HepG2 (cell line): Measurements from ENCODE around the gene SSH3. TPM values are rescaled to one million over a fixed set of nuclear protein-coding genes. Genes with fewer than 3 reads are reported as not detected.

Experiments used
- ATAC-seq: fragments of 200-7000 bp; cut with Tn5 transposase; 3 replicates; pipeline ENCODE4 v1.9.1; 2020; ENCODE audit warnings: mild to moderate bottlenecking, moderate library complexity
- BruUV-seq: library from RNA; stranded (reverse); fragments of 400-500 nt; replicated peaks from 2 replicates; lab custom pipeline; 2021; lab: Mats Ljungman, UMichigan
- CTCF ChIA-PET: fragments of 300-600 bp; formaldehyde crosslinking; extraction: SDS; loops from one replicate; lab custom pipeline; 2021; ENCODE audit warnings: low total read pairs, inconsistent platforms, low intra/inter-chr PET ratio; lab: Yijun Ruan, JAX
- POLR2A ChIA-PET: fragments of 350-600 bp; sonication (Branson Sonifier 250); formaldehyde crosslinking; loops from one replicate; lab custom pipeline; 2020; ENCODE audit warnings: antibody characterized with exemption, inconsistent platforms; lab: Yijun Ruan, JAX
- DNase-seq: peaks from one replicate; pipeline ENCODE4 v3.0.0-alpha.2; 2015; ENCODE audit warnings: low spot score
- FAIRE-seq: peaks from 3 replicates; lab custom pipeline; 2011; peaks lifted over from hg19 to GRCh38; lab: Jason Lieb, UNC
- H2AFZ ChIP-seq: one replicate; pipeline ENCODE4 v1.6.1; 2011; ENCODE audit warnings: low read length, inconsistent platforms
- H3K27ac ChIP-seq: fragments of 300-600 bp; 3 replicates; pipeline ENCODE4 v1.8.0; 2011; ENCODE audit warnings: mixed run types, mild to moderate bottlenecking, mixed read lengths, low read length, inconsistent platforms; ENCODE audit not compliant: insufficient read depth; ENCODE audit errors: extremely low read length
- H3K27me3 ChIP-seq, 2 experiments: fragments of 200-600 bp in 1 of 2; 2 replicates in 1 of 2; 3 replicates in 1 of 2; pipeline versions ENCODE4 v1.6.0 to v1.8.0; 2011; ENCODE audit warnings: low read length in 2 of 2, mild to moderate bottlenecking in 2 of 2, moderate library complexity in 2 of 2, inconsistent platforms in 1 of 2; ENCODE audit not compliant: insufficient read depth in 2 of 2, control insufficient read depth in 1 of 2
- H3K36me3 ChIP-seq, 2 experiments: fragments of 200-600 bp in 1 of 2; replicated peaks in 1 of 2; 2 replicates in 1 of 2; 3 replicates in 1 of 2; pipeline versions ENCODE4 v1.5.1 to v1.8.0; 2011; ENCODE audit warnings: low read length in 2 of 2, inconsistent platforms in 1 of 2; ENCODE audit not compliant: insufficient read depth in 2 of 2, control insufficient read depth in 1 of 2
- H3K4me1 ChIP-seq: 2 replicates; pipeline ENCODE4 v1.5.1; 2012; ENCODE audit warnings: low read length, inconsistent platforms; ENCODE audit not compliant: insufficient read depth
- H3K4me2 ChIP-seq: 2 replicates; pipeline ENCODE4 v1.6.0; 2011; ENCODE audit warnings: low read depth, low read length, inconsistent platforms
- H3K4me3 ChIP-seq, 3 experiments: fragments of 200-600 bp in 1 of 3; sonication (generic), shearing (Covaris generic) in 1 of 3; replicated peaks in 1 of 3; 2 replicates each; pipeline ENCODE4 v1.5.1; 2011 to 2016; ENCODE audit warnings: low read length in 3 of 3, inconsistent platforms in 2 of 3, low read depth in 2 of 3, mild to moderate bottlenecking in 2 of 3, control low read depth in 1 of 3, mixed read lengths in 1 of 3; ENCODE audit not compliant: insufficient read depth in 1 of 3
- H3K79me2 ChIP-seq: one replicate; pipeline ENCODE4 v1.6.1; 2011; ENCODE audit warnings: low read length, inconsistent platforms; ENCODE audit not compliant: insufficient read depth
- H3K9ac ChIP-seq: 2 replicates; pipeline ENCODE4 v1.6.0; 2011; ENCODE audit warnings: mild to moderate bottlenecking, low read depth, low read length, inconsistent platforms; ENCODE audit not compliant: insufficient read depth
- H3K9me3 ChIP-seq: 2 replicates; pipeline ENCODE4 v1.5.1; 2012; ENCODE audit warnings: mild to moderate bottlenecking, low read length
- H4K20me1 ChIP-seq: 2 replicates; pipeline ENCODE4 v1.6.0; 2011; ENCODE audit warnings: inconsistent platforms, mild to moderate bottlenecking, low read length, moderate library complexity; ENCODE audit not compliant: insufficient read depth
- CBX5 ChIP-seq: sonication (generic); formaldehyde crosslinking; IDR thresholded peaks from 2 replicates; pipeline ENCODE4 v1.4.0; 2020; ENCODE audit warnings: missing genetic modification reagents, borderline replicate concordance
- GLI4 ChIP-seq: sonication (generic); formaldehyde crosslinking; IDR thresholded peaks from 2 replicates; pipeline ENCODE4 v1.5.1; 2020; ENCODE audit warnings: missing genetic modification reagents, mild to moderate bottlenecking, moderate library complexity, borderline replicate concordance
- NFE2L1 ChIP-seq: sonication (generic); formaldehyde crosslinking; IDR thresholded peaks from 2 replicates; pipeline ENCODE4 v1.4.0; 2020; ENCODE audit warnings: missing genetic modification reagents, mild to moderate bottlenecking, borderline replicate concordance
- POLR2A ChIP-seq, 2 experiments: IDR thresholded peaks; 2 replicates each; pipeline ENCODE4 v1.6.1; 2011; ENCODE audit warnings: low read depth in 2 of 2, low read length in 2 of 2, mild to moderate bottlenecking in 1 of 2, moderate library complexity in 1 of 2; ENCODE audit not compliant: insufficient read depth in 1 of 2
- SMAD9 ChIP-seq: sonication (generic); formaldehyde crosslinking; IDR thresholded peaks from 2 replicates; pipeline ENCODE4 v1.5.1; 2020; ENCODE audit warnings: mild to moderate bottlenecking, missing genetic modification reagents
- SP4 ChIP-seq: sonication (generic); formaldehyde crosslinking; IDR thresholded peaks from 2 replicates; pipeline ENCODE4 v1.8.1; 2023; ENCODE audit warnings: mild to moderate bottlenecking, missing genetic modification reagents
- TBP ChIP-seq: sonication (generic); formaldehyde crosslinking; IDR thresholded peaks from 2 replicates; pipeline ENCODE4 v1.5.0; 2020; ENCODE audit warnings: missing genetic modification reagents
- U2AF1 ChIP-seq: fragments of 200-400 bp; formaldehyde crosslinking; optimal IDR thresholded peaks from 2 replicates; pipeline ENCODE3; 2017; ENCODE audit warnings: mild to moderate bottlenecking, low read depth, low read length
- ZMYM3 ChIP-seq: sonication (generic); formaldehyde crosslinking; IDR thresholded peaks from 2 replicates; pipeline ENCODE4 v1.5.1; 2020; ENCODE audit warnings: mild to moderate bottlenecking, missing genetic modification reagents
- ZNF101 ChIP-seq: sonication (generic); formaldehyde crosslinking; IDR thresholded peaks from 2 replicates; pipeline ENCODE4 v1.4.0; 2020; ENCODE audit warnings: mild to moderate bottlenecking, low read depth, missing genetic modification reagents, borderline replicate concordance
- ZNF224 ChIP-seq: sonication (generic); formaldehyde crosslinking; IDR thresholded peaks from 2 replicates; pipeline ENCODE4 v1.5.0; 2020; ENCODE audit warnings: mild to moderate bottlenecking, missing genetic modification reagents
- ZNF350 ChIP-seq: sonication (generic); formaldehyde crosslinking; IDR thresholded peaks from 2 replicates; pipeline ENCODE4 v1.4.0; 2020; ENCODE audit warnings: mild to moderate bottlenecking, low read depth, missing genetic modification reagents, borderline replicate concordance
- ZNF354B ChIP-seq: sonication (generic); formaldehyde crosslinking; IDR thresholded peaks from 2 replicates; pipeline ENCODE4 v1.8.0; 2022; ENCODE audit warnings: mild to moderate bottlenecking, missing genetic modification reagents
- whole genome bisulfite sequencing: methylation state at CpG from one replicate; pipeline ENCODE4 v1.1.6; 2017; ENCODE audit warnings: low lambda C conversion rate; 5-methylcytosine and 5-hydroxymethylcytosine counted together
- in situ Hi-C: cut with HindIII; loops from 2 replicates; pipeline ENCODE4 v1.10.0; 2017; ENCODE audit warnings: low pct_unique_long_range_greater_than_20kb; ENCODE audit not compliant: extremely low pct_ligation_motif_present
- intact Hi-C: fragments of 100-400 bp; cut with micrococcal nuclease; formaldehyde crosslinking; loops from one replicate; pipeline ENCODE4 v1.10.0; 2022; ENCODE audit not compliant: unreplicated experiment
- polyA plus RNA-seq, 8 experiments: library from polyadenylated mRNA; depleted of rRNA in 3 of 8; stranded (reverse) in 7 of 8; unstranded in 1 of 8; fragments of >200 nt; fragmentation: Illumina TruSeq in 4 of 8; extraction: Trizol in 4 of 8; gene quantifications; 2 replicates each; pipeline versions ENCODE4 v1.2.1 to v1.2.3, GENCODE V29; 2011 to 2016; ENCODE audit warnings: low read depth in 4 of 8, missing spikeins in 1 of 8, mixed read lengths in 1 of 8; ENCODE audit not compliant: insufficient read depth in 1 of 8
- total RNA-seq, 5 experiments: library from RNA; depleted of rRNA; stranded (reverse); fragments of >200 nt; fragmentation: Illumina TruSeq; extraction: Trizol; gene quantifications; 2 replicates each; pipeline ENCODE4 v1.2.3, GENCODE V29; 2016; ENCODE audit warnings: low read depth in 1 of 5
- TF ChIP-seq, protein P1 (sequence below): IDR thresholded peaks from 2 replicates; pipeline ENCODE4 v1.6.1; 2016; ENCODE audit warnings: mild to moderate bottlenecking, missing biosample characterization, missing genetic modification reagents
- TF ChIP-seq, protein P2 (sequence below): sonication (generic); formaldehyde crosslinking; IDR thresholded peaks from 2 replicates; pipeline ENCODE4 v1.4.0; 2020; ENCODE audit warnings: mild to moderate bottlenecking, missing genetic modification reagents, borderline replicate concordance

The SSH3 gene
- total and polyA plus RNA-seq, 2 of the 13 experiments (the other 11 are each of a cell fraction or from before 2014, with no cell fraction given): 12.4 to 18.8 TPM

DNA sequence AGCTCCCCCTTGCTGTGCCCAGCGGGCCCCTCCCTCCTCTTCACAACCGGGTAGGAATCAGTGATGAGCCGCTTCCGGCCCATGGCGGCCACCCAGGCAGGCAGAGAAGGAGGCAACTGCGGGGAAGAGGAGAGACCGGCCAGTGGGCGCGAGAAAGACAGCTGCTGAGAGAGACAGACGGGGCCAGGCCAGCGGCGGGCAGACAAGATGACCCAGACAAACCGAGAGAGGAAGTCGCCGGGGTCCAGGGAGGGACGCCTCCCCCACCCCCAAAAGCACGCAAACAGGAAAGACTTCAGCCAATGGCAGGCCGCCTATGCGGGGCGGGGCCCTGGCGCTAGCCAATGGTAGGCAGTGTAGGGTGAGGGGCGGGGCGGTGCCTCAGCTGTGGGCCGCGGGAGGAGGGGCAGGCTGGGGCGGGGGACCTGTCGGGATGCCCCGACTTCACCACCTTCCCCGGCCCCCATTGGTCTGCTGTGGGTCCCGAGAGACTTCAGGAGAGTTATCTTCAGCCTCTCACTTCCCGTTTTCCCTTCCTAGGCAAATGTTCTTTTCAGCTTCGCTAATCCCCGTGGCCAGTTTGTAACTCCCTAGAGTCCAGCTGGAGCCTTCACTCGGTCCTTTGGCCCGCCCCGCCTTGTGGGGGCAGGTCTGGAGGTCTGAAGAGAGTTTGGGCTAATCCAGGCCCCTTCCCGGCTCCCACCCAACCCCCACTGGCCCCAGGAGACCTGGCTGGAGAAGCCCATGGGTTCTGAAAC lies 50.2 kb downstream of the SSH3 start, which contains the start of gene POLD4 (continued):
- TF ChIP-seq, protein P1, sequence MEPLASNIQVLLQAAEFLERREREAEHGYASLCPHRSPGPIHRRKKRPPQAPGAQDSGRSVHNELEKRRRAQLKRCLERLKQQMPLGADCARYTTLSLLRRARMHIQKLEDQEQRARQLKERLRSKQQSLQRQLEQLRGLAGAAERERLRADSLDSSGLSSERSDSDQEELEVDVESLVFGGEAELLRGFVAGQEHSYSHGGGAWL (CRISPR knock-in tag): no peak
- TF ChIP-seq GLI4 (CRISPR knock-in tag): peak; percentile 33; the same call in 1 of the 2 replicates
- no peak for TF ChIP-seq CBX5 (CRISPR knock-in tag)
- no peak for TF ChIP-seq ZNF224 (CRISPR knock-in tag)
- TF ChIP-seq TBP (CRISPR knock-in tag): no peak
- peak; percentile 84 for TF ChIP-seq SP4 (CRISPR knock-in tag)
- TF ChIP-seq, all 625 proteins: peak for 160

DNA sequence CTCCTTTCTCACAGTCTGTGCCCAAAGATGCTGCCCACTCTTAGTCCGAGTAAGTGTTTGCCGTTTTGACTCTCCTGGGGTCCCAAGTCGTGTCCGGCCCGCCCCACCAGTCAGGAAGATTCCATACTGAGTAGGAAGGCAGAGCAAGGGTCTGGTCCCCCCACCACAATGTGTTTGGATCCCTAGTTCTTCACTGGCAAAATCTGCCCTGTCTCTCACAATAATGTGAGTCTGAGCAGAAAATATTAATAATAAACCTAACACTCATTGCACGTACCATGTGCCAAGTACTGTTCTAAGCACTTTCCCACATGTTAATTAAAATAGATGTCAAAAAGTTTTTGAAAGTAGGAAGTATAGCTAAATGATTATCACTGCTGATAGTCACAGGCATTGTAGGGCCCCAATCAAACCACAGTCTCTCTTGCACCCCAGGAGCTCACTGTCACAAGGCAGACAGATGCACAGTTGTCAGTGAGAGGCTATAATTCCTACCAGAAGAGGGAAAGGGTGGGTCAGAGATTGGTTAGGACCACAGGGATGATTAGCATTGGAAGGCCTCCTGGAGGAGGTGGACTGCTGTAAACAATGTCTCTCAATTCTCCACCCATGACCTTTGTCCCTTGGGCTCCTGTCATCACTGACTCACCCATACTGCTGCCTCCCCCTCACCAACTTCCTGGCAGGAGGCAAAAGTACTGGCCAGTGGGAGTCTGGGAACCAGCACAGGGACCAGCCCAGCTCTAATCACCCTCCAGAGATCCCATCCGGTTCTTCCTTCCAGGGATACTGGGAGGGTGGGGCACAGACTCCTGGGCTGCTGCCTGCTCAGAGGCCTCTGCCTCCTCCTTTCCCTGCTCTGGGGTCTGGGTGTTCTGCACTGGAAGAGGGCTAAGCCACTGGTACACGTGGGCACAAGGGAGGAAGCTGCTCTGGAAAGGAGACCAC lies 51.0 kb downstream of the SSH3 start:
- H3K79me2 ChIP-seq: no peaks in the 10 kb centered on the region
- DNase-seq (peak; percentile 97), ATAC-seq (peak; percentile 79), FAIRE-seq (peak; percentile 97)
- H3K27me3 ChIP-seq: no peaks in the 10 kb centered on the region
- H2AFZ ChIP-seq: no peak overlapping the region
- BruUV-seq: TSS peak; percentile 95
- no peaks in the 10 kb centered on the region for H3K36me3 ChIP-seq
- peak overlapping the region; percentile 79 for H3K27ac ChIP-seq
- H3K4me2 ChIP-seq: peak overlapping the region; percentile 96
- H4K20me1 ChIP-seq: no peaks in the 10 kb centered on the region
- ChIA-PET POLR2A (interaction anchor here (0.6 to 9.7 kb wide), 24 partner anchors 8 to 299 kb away, joined by 3 to 365 read pairs (median 6); partner anchors contain the start of genes AIP, ANKRD13D, CLCF1 and NUDT8), CTCF (interaction anchor here (1.7 to 4.1 kb wide), 2 partner anchors 28 kb away, joined by 6 to 45 read pairs; no protein-coding TSS in a partner anchor)
- H3K9ac ChIP-seq: peak overlapping the region; percentile 72
- intact Hi-C loops: no loop called here
- H3K9me3 ChIP-seq: no peaks in the 10 kb centered on the region
- in situ Hi-C loops: loop anchor here (5.0 kb wide), 1 partner anchor 33 kb away; no protein-coding TSS in a partner anchor
- H3K4me3 ChIP-seq: peak overlapping the region; percentile 68 to 90 (median 71)
- 0% methylated on average over 7 of the region's 8 CpGs for whole genome bisulfite sequencing
- H3K4me1 ChIP-seq: peaks cover 46% of the 10 kb centered on the region
- TF ChIP-seq ZMYM3 (CRISPR knock-in tag): peak; percentile 81
- TF ChIP-seq ZNF350: peak; percentile 58; the same call in 1 of the 2 replicates
- no peak for TF ChIP-seq ZNF354B (CRISPR knock-in tag)
- no peak for TF ChIP-seq SMAD9 (CRISPR knock-in tag)
- no peak for TF ChIP-seq U2AF1
- TF ChIP-seq, protein P2, sequence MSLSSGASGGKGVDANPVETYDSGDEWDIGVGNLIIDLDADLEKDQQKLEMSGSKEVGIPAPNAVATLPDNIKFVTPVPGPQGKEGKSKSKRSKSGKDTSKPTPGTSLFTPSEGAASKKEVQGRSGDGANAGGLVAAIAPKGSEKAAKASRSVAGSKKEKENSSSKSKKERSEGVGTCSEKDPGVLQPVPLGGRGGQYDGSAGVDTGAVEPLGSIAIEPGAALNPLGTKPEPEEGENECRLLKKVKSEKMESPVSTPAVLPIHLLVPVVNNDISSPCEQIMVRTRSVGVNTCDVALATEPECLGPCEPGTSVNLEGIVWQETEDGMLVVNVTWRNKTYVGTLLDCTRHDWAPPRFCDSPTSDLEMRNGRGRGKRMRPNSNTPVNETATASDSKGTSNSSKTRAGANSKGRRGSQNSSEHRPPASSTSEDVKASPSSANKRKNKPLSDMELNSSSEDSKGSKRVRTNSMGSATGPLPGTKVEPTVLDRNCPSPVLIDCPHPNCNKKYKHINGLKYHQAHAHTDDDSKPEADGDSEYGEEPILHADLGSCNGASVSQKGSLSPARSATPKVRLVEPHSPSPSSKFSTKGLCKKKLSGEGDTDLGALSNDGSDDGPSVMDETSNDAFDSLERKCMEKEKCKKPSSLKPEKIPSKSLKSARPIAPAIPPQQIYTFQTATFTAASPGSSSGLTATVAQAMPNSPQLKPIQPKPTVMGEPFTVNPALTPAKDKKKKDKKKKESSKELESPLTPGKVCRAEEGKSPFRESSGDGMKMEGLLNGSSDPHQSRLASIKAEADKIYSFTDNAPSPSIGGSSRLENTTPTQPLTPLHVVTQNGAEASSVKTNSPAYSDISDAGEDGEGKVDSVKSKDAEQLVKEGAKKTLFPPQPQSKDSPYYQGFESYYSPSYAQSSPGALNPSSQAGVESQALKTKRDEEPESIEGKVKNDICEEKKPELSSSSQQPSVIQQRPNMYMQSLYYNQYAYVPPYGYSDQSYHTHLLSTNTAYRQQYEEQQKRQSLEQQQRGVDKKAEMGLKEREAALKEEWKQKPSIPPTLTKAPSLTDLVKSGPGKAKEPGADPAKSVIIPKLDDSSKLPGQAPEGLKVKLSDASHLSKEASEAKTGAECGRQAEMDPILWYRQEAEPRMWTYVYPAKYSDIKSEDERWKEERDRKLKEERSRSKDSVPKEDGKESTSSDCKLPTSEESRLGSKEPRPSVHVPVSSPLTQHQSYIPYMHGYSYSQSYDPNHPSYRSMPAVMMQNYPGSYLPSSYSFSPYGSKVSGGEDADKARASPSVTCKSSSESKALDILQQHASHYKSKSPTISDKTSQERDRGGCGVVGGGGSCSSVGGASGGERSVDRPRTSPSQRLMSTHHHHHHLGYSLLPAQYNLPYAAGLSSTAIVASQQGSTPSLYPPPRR (CRISPR knock-in tag): peak; percentile 21; the same call in 1 of the 2 replicates
- TF ChIP-seq ZNF101 (CRISPR knock-in tag): no peak
- no peak for TF ChIP-seq NFE2L1 (CRISPR knock-in tag)
- peak; percentile 53 to 71 for TF ChIP-seq POLR2A (IDR thresholded peaks at IDR 0.05; ENCODE audit: insufficient read depth in 1 of 2, low read depth in 2 of 2, low read length in 2 of 2)
